Neural cell (in vitro differentiated cells): ENCODE data around the gene ITGB7.

Source experiments
- EZH2 ChIP-seq: fragments of 200-600, 300-800 bp; shearing (Covaris generic), sonication (generic); IDR thresholded peaks from 2 replicates; pipeline ENCODE4 v1.6.1; 2014; ENCODE audit warnings: antibody characterized with exemption, low read length, borderline replicate concordance, mild to moderate bottlenecking; ENCODE audit not compliant: insufficient read depth, poor library complexity, severe bottlenecking
- TAF1 ChIP-seq: IDR thresholded peaks from 2 replicates; pipeline ENCODE4 v1.6.1; 2012; ENCODE audit warnings: low read depth
- TF ChIP-seq, protein P1 (sequence below): fragments of 450-650 bp; IDR thresholded peaks from 2 replicates; pipeline ENCODE4 v1.5.1; 2014; ENCODE audit warnings: antibody characterized with exemption, mild to moderate bottlenecking, moderate library complexity; ENCODE audit not compliant: poor library complexity, severe bottlenecking
- TF ChIP-seq, protein P2 (sequence below): IDR thresholded peaks from 2 replicates; pipeline ENCODE4 v1.6.1; 2012; ENCODE audit warnings: borderline replicate concordance

DNA sequence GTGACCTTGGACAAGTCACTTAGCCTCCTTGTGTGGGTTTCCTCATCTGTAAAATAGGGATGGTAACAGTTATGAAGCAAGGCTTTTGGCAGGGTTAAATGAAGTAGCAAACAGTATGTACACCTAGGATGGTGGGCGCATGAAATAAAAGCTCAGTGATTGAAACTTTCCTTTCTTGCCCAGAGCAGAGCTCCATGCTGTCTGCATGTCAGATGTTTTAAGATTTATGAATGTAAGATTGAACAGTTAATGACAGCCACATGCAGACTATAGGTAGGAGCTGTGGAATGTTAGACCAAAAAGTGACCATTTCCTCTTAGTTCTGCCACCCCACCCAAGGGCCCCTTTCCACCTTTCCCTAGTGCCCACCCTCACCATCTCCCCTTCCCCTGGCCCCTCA lies 12.1 kb downstream of the ITGB7 start:
- TF ChIP-seq, protein P1, sequence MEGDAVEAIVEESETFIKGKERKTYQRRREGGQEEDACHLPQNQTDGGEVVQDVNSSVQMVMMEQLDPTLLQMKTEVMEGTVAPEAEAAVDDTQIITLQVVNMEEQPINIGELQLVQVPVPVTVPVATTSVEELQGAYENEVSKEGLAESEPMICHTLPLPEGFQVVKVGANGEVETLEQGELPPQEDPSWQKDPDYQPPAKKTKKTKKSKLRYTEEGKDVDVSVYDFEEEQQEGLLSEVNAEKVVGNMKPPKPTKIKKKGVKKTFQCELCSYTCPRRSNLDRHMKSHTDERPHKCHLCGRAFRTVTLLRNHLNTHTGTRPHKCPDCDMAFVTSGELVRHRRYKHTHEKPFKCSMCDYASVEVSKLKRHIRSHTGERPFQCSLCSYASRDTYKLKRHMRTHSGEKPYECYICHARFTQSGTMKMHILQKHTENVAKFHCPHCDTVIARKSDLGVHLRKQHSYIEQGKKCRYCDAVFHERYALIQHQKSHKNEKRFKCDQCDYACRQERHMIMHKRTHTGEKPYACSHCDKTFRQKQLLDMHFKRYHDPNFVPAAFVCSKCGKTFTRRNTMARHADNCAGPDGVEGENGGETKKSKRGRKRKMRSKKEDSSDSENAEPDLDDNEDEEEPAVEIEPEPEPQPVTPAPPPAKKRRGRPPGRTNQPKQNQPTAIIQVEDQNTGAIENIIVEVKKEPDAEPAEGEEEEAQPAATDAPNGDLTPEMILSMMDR = no peak
- TF ChIP-seq TAF1 = no peak
- TF ChIP-seq, protein P2, sequence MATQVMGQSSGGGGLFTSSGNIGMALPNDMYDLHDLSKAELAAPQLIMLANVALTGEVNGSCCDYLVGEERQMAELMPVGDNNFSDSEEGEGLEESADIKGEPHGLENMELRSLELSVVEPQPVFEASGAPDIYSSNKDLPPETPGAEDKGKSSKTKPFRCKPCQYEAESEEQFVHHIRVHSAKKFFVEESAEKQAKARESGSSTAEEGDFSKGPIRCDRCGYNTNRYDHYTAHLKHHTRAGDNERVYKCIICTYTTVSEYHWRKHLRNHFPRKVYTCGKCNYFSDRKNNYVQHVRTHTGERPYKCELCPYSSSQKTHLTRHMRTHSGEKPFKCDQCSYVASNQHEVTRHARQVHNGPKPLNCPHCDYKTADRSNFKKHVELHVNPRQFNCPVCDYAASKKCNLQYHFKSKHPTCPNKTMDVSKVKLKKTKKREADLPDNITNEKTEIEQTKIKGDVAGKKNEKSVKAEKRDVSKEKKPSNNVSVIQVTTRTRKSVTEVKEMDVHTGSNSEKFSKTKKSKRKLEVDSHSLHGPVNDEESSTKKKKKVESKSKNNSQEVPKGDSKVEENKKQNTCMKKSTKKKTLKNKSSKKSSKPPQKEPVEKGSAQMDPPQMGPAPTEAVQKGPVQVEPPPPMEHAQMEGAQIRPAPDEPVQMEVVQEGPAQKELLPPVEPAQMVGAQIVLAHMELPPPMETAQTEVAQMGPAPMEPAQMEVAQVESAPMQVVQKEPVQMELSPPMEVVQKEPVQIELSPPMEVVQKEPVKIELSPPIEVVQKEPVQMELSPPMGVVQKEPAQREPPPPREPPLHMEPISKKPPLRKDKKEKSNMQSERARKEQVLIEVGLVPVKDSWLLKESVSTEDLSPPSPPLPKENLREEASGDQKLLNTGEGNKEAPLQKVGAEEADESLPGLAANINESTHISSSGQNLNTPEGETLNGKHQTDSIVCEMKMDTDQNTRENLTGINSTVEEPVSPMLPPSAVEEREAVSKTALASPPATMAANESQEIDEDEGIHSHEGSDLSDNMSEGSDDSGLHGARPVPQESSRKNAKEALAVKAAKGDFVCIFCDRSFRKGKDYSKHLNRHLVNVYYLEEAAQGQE = no peak
- no peak for TF ChIP-seq EZH2
